Kidney (tissue), 14 donors: Measurements from ENCODE around the gene SLX9. TPM values are rescaled to one million over a fixed set of nuclear protein-coding genes. Genes with fewer than 3 reads are reported as not detected.

ENCODE experiments used
- DNase-seq, 5 donors: peaks; one replicate each; pipeline ENCODE4 v3.0.0-alpha.2; 2013 to 2020
- FAIRE-seq: peaks from 2 replicates; lab custom pipeline; 2012; peaks lifted over from hg19 to GRCh38; lab: Jason Lieb, UNC
- H3K27ac ChIP-seq, 2 donors: one replicate each; pipeline ENCODE4 v1.7.0; 2013; ENCODE audit warnings: low read depth in 2 of 2, low read length in 2 of 2, inconsistent platforms in 1 of 2
- H3K27me3 ChIP-seq: one replicate; pipeline ENCODE4 v1.7.1; 2013; ENCODE audit warnings: low read length, inconsistent platforms; ENCODE audit not compliant: control insufficient read depth, insufficient read depth
- H3K36me3 ChIP-seq, 3 donors: one replicate each; pipeline versions ENCODE4 v1.7.0 to v1.7.1; 2013; ENCODE audit warnings: low read length in 3 of 3, control low read depth in 1 of 3, inconsistent platforms in 1 of 3; ENCODE audit not compliant: insufficient read depth in 3 of 3, control insufficient read depth in 2 of 3
- H3K4me1 ChIP-seq, 3 donors: one replicate each; pipeline versions ENCODE4 v1.7.0 to v1.7.1; 2013; ENCODE audit warnings: low read length in 3 of 3, inconsistent platforms in 1 of 3, low read depth in 1 of 3; ENCODE audit not compliant: control insufficient read depth in 2 of 3, insufficient read depth in 2 of 3
- H3K4me3 ChIP-seq, 3 donors: one replicate each; pipeline versions ENCODE4 v1.7.0 to v1.8.1; 2013; ENCODE audit warnings: low read length in 3 of 3, control low read depth in 1 of 3, inconsistent platforms in 1 of 3
- H3K9ac ChIP-seq, 3 donors: one replicate each; pipeline versions ENCODE4 v1.7.0 to v1.7.1; 2013; ENCODE audit warnings: low read length in 3 of 3, control low read depth in 1 of 3, inconsistent platforms in 1 of 3
- H3K9me3 ChIP-seq, 3 donors: one replicate each; pipeline versions ENCODE4 v1.7.0 to v1.7.1; 2013; ENCODE audit warnings: low read length in 3 of 3, control low read depth in 1 of 3, inconsistent platforms in 1 of 3; ENCODE audit not compliant: control insufficient read depth in 2 of 3, insufficient read depth in 1 of 3
- intact Hi-C: fragments of 100-400 bp; cut with DNase I; formaldehyde crosslinking; loops from one replicate; pipeline ENCODE4 v1.11.1; 2022
- polyA plus RNA-seq: library from polyadenylated mRNA; stranded (reverse); fragments of 350-450 nt; fragmentation: Illumina TruSeq; extraction: RNeasy Lipid Tissue Mini Kit (QIAGEN cat#74804); gene quantifications from one replicate; pipeline ENCODE4 v1.2.3, GENCODE V29; 2014; ENCODE audit warnings: low read depth, low replicate concordance; ENCODE audit not compliant: insufficient read depth
- total RNA-seq: library from RNA; stranded (reverse); fragmentation: NEBNext Ultra II Directional; extraction: Animal tissue kit (Norgen Biotek cat#: 25700); gene quantifications from one replicate; pipeline ENCODE4 v1.2.1, GENCODE V29; 2021
- TF ChIP-seq, protein P1 (sequence below): IDR thresholded peaks from 3 replicates; pipeline ENCODE4 v1.5.1; 2012; ENCODE audit warnings: mild to moderate bottlenecking, moderate library complexity, borderline replicate concordance; ENCODE audit not compliant: insufficient read depth; ENCODE audit errors: extremely low read depth
- donor health status: control.
- donor health status: control.
- donor health status: control.
- donor health status: control.
- donor health status: control.
- donor health status: DM: yes; HTN: yes; CAD: no.
- donor health status: Normal renal cell carcinoma (clear cell type).

Gene SLX9
- total and polyA plus RNA-seq, 2 donors from 2014 or later, result 27.1 to 35.1 TPM

DNA sequence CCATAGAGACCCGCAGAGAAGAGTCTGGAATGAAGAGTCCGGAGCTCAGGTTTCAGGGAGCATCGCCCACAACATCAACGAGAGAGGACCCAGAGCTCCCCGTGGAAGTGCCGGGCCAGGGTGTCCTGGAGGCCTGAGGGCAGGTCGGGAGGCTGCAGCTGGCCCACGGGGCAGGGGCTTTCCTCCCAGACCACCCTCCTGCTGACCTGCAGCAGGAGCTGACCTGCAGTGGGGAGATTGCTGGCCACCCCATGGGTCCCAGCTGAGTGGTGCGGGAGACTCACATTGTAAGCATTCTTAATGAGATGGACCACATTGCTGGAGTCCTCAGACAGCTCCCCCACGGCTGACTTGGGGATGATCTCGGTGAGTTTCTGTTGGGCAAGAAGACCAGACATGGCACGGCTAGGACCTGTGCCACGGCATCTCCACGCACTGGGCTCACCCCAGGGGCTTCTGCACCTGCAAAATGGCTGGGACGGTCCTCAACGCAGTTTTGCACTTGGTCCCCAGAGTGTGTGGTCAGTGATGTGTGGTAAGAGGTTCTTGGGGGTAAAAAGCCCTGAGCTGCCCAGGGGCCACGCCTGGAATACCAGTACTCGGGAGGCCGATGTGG, 45.0 kb upstream of the SLX9 start:
- FAIRE-seq (no peak), DNase-seq (peak in 1 of 5 donors; percentile 58)
- intact Hi-C loops, result no loop called here
- Histone ChIP-seq H3K9ac (no peak overlapping the region), H3K4me3 (no peak overlapping the region), H3K27me3 (no peaks in the 10 kb centered on the region), H3K27ac (no peak overlapping the region), H3K9me3 (no peaks in the 10 kb centered on the region), H3K4me1 (peaks cover 0 to 4% (median 0%) of the 10 kb centered on the region in 3 donors), H3K36me3 (no peaks in the 10 kb centered on the region)
- TF ChIP-seq, protein P1, sequence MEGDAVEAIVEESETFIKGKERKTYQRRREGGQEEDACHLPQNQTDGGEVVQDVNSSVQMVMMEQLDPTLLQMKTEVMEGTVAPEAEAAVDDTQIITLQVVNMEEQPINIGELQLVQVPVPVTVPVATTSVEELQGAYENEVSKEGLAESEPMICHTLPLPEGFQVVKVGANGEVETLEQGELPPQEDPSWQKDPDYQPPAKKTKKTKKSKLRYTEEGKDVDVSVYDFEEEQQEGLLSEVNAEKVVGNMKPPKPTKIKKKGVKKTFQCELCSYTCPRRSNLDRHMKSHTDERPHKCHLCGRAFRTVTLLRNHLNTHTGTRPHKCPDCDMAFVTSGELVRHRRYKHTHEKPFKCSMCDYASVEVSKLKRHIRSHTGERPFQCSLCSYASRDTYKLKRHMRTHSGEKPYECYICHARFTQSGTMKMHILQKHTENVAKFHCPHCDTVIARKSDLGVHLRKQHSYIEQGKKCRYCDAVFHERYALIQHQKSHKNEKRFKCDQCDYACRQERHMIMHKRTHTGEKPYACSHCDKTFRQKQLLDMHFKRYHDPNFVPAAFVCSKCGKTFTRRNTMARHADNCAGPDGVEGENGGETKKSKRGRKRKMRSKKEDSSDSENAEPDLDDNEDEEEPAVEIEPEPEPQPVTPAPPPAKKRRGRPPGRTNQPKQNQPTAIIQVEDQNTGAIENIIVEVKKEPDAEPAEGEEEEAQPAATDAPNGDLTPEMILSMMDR, result no peak

DNA sequence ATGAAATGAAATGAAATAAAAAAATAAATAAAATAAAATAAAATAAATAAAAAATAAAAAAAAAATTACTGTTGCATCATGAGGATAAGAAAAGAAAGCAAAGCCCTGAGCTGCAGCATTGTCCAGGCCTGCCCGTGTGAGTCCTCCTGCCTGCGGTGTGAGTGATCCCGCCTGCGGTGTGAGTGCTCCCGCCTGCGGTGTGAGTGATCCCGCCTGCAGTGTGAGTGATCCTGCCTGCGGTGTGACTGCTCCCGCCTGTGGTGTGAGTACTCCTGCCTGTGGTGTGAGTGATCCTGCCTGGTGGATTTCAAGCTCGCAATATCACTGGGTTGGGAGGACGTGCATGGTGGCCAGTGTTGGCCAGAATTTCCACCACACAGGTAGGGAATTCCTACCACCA, 44.0 kb upstream of the SLX9 start:
- TF ChIP-seq, protein P1, result no peak
- FAIRE-seq (no peak), DNase-seq (peak in 1 of 5 donors; percentile 68)
- no peaks in the 10 kb centered on the region for H3K9me3 ChIP-seq
- H3K27me3 ChIP-seq, result no peaks in the 10 kb centered on the region
- no peak overlapping the region for H3K27ac ChIP-seq
- H3K9ac ChIP-seq, result no peak overlapping the region
- H3K4me1 ChIP-seq, result peaks cover 0 to 4% (median 3%) of the 10 kb centered on the region in 3 donors
- H3K4me3 ChIP-seq, result no peak overlapping the region
- intact Hi-C loops, result no loop called here
- H3K36me3 ChIP-seq, result no peaks in the 10 kb centered on the region

DNA sequence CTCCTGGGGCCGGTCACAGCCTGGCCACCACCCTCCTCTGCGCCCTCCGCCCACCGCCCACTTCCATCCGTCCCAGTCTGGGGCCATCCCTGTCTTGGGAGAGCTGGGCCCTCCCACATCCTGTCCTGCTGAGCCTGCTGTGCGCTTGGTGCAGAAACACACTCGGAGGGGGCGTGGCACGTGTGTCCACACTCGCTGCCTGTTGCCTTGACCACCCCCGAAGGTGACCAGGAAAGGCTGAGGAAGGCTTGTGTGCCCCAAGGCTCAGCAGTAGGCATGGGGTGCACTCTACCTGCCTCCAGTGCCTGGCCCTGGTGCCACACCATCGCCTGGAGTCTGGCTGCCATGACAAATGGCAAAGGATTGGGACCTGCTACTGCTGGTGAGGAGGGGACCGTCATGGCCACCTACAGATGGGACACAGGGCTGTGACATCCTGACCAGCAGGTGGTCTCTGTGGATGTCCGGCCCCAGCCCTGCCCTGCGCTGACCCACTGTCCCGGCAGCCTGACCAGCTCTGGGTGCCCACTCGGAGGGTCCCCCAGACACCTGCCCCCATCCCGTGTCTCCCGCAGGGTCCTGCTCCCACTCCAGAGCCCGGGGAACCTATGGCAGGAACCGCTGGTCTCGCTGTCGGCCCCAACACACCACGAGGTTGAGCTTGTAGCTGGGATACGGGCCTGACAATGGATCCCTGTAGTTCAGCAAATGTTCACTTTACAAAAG, 43.1 kb upstream of the SLX9 start:
- DNase-seq (peak in 1 of 5 donors; percentile 73), FAIRE-seq (no peak)
- Histone ChIP-seq H3K27ac (no peak overlapping the region), H3K4me1 (peaks cover 0 to 4% (median 4%) of the 10 kb centered on the region in 3 donors), H3K9me3 (no peaks in the 10 kb centered on the region), H3K36me3 (no peaks in the 10 kb centered on the region), H3K27me3 (no peaks in the 10 kb centered on the region), H3K9ac (no peak overlapping the region), H3K4me3 (no peak overlapping the region)
- intact Hi-C loops, result no loop called here
- TF ChIP-seq, protein P1, result no peak
